ENCODE results near the gene DIDO1. TPM values are rescaled to one million over a fixed set of nuclear protein-coding genes. Genes with fewer than 3 reads are reported as not detected.

DIDO1 gene
- total RNA-seq, 1 donor from 2014 or later: 58.1 TPM

DNA sequence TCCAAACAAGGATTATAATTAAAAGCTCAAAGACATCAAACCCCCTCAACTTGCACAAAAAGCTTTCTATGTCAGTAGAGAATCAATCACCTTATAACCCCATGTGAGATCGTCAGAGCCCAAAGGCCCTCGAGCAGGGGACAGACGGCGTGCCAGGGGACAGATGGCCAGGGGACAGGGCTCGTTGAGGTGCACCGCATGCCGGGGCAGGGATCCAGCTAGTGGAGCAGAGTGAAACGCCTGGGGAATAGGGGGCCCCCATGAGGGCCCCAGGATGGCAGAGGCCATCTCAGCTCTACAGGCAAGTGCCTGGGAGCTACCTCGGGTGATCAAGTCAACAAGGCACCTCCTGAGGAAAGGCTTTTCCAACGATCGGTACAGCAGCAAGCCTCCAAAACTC lies 28.6 kb downstream of the DIDO1 start:
- H3K36me3 Mint-ChIP-seq: peaks cover 10% of the 10 kb centered on the region
- H3K4me1 Mint-ChIP-seq (ENCODE audit: unreplicated experiment): peaks cover 38% of the 10 kb centered on the region
- no peaks in the 10 kb centered on the region for H3K27me3 Mint-ChIP-seq
- no peak for DNase-seq (ENCODE audit: extremely low spot score, unreplicated experiment)
- peak overlapping the region; percentile 89 for H3K27ac Mint-ChIP-seq
- H3K9me3 Mint-ChIP-seq: no peaks in the 10 kb centered on the region
- TF ChIP-seq, protein P1, sequence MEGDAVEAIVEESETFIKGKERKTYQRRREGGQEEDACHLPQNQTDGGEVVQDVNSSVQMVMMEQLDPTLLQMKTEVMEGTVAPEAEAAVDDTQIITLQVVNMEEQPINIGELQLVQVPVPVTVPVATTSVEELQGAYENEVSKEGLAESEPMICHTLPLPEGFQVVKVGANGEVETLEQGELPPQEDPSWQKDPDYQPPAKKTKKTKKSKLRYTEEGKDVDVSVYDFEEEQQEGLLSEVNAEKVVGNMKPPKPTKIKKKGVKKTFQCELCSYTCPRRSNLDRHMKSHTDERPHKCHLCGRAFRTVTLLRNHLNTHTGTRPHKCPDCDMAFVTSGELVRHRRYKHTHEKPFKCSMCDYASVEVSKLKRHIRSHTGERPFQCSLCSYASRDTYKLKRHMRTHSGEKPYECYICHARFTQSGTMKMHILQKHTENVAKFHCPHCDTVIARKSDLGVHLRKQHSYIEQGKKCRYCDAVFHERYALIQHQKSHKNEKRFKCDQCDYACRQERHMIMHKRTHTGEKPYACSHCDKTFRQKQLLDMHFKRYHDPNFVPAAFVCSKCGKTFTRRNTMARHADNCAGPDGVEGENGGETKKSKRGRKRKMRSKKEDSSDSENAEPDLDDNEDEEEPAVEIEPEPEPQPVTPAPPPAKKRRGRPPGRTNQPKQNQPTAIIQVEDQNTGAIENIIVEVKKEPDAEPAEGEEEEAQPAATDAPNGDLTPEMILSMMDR (conservative IDR thresholded peaks at IDR 0.05): no peak
- H3K4me3 Mint-ChIP-seq: peak overlapping the region; percentile 55

DNA sequence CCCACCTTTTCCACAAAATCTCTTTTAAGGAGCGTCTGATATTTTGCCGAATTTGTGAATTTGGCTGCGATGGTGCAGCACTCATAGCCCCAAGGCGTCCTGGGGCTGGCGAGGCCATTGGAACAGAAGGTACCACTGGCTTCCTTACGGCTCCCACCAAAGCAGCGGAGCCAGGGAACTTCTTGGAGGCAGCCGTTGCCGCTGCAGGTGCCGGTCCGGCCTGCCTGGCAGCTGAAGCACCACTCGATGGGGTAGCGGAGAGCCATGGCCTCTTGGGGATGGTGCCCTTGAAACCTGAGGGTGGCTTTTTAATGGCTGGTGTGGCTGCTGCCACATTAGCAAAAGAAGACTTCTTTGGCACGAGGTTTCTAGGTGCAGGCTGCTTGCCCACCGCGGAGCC lies 29.8 kb downstream of the DIDO1 start:
- DNase-seq (ENCODE audit: extremely low spot score, unreplicated experiment): no peak
- Mint-ChIP-seq H3K27me3 (no peaks in the 10 kb centered on the region), H3K27ac (peak overlapping the region; percentile 89), H3K36me3 (peaks cover 7% of the 10 kb centered on the region), H3K4me3 (no peak overlapping the region), H3K9me3 (no peaks in the 10 kb centered on the region), H3K4me1 (ENCODE audit: unreplicated experiment) (peaks cover 38% of the 10 kb centered on the region)
- TF ChIP-seq, protein P1 (conservative IDR thresholded peaks at IDR 0.05): no peak

DNA sequence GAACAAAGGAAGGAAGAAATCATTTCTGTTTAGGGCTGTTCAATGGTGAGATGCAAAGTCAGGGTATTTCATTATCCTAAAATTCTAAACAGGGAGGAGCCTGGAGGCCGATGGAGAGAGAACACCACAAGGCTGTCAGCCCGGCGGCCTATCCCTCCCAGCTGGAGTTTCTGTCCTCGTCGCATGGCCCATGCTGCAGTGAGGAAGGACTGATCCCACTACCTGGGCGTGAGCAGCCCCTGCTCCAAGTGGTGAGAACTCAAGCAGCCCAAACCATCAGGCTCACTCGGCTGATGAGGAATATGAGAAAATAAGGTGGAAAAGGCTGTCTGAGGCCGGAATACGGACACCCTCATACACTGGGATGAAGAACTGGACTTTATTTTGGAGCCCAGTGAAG lies 30.8 kb downstream of the DIDO1 start:
- DNase-seq (ENCODE audit: extremely low spot score, unreplicated experiment): no peak
- Mint-ChIP-seq H3K4me3 (no peak overlapping the region), H3K4me1 (ENCODE audit: unreplicated experiment) (peaks cover 29% of the 10 kb centered on the region), H3K27ac (peak overlapping the region; percentile 60), H3K9me3 (no peaks in the 10 kb centered on the region), H3K27me3 (no peaks in the 10 kb centered on the region), H3K36me3 (peaks cover 7% of the 10 kb centered on the region)
- TF ChIP-seq, protein P1 (conservative IDR thresholded peaks at IDR 0.05): no peak

DNA sequence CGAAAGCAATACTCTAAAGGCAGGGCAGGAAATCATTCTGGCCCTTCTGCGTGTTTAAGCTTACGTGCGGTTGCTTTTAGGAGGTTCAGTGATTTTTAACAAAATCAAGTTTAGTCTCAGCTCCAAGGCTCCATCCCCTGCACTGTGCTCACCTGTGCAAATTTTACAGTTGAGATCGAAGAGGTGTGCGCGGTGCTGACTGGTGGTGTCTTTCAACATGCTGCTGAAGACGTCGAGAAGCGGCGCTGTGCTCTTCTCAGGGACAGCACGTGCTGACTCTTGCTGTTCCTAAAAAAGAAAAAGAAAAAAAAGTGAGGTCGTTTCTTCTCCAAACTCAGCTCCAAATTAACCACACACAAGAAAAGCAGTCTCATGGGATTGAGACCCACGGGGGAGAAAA lies 32.0 kb downstream of the DIDO1 start:
- peaks cover 16% of the 10 kb centered on the region for H3K4me1 Mint-ChIP-seq (ENCODE audit: unreplicated experiment)
- H3K27ac Mint-ChIP-seq: no peak overlapping the region
- peaks cover 10% of the 10 kb centered on the region for H3K36me3 Mint-ChIP-seq
- no peak overlapping the region for H3K4me3 Mint-ChIP-seq
- no peak for DNase-seq (ENCODE audit: extremely low spot score, unreplicated experiment)
- TF ChIP-seq, protein P1 (conservative IDR thresholded peaks at IDR 0.05): no peak
- H3K27me3 Mint-ChIP-seq: no peaks in the 10 kb centered on the region
- no peaks in the 10 kb centered on the region for H3K9me3 Mint-ChIP-seq

DNA sequence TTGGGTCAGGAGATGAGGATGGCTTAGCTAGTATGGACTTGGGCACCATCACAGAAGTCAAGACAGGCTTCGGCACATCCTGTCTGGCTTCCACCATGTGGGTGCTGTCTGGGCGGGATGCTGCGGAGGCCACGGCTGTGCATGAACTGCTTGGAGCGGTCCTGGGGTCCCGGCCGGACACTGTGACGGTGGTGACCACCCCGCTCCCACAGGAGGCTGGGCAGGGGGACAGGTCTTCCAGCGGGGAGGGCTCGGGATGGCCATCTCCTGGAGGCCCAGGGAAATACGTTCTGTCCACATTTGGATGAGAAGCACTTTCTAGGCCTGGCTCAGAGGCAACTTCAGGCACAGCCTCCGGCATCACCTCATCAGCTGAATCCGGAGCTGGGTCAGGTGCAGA lies 32.6 kb downstream of the DIDO1 start:
- Mint-ChIP-seq H3K27me3 (no peaks in the 10 kb centered on the region), H3K36me3 (peaks cover 10% of the 10 kb centered on the region), H3K27ac (no peak overlapping the region), H3K4me1 (ENCODE audit: unreplicated experiment) (peaks cover 12% of the 10 kb centered on the region), H3K4me3 (no peak overlapping the region), H3K9me3 (no peaks in the 10 kb centered on the region)
- TF ChIP-seq, protein P1 (conservative IDR thresholded peaks at IDR 0.05): peak; percentile 30
- DNase-seq (ENCODE audit: extremely low spot score, unreplicated experiment): no peak

All from type B pancreatic cell (in vitro differentiated cells).